PC-3 (cell line): ENCODE data around the gene SLC25A27.

ENCODE experiments used
- CTCF ChIP-seq: fragments of 300-600 bp; sonication (generic); conservative IDR thresholded peaks from 2 replicates; pipeline ENCODE4 v1.5.1; 2017; ENCODE audit warnings: antibody characterized with exemption, low read depth, mild to moderate bottlenecking, low read length
- EZH2phosphoT487 ChIP-seq: fragments of 300-600 bp; sonication (generic); IDR thresholded peaks from 2 replicates; pipeline ENCODE4 v1.6.1; 2018; ENCODE audit warnings: mild to moderate bottlenecking, antibody characterized with exemption, low read length, borderline replicate concordance

GRCh38 chr6:46628976-46629375 lies 23.8 kb upstream of the SLC25A27 start:
- TF ChIP-seq EZH2phosphoT487 (no peak), CTCF (no peak)
